ENCODE results near the gene SECISBP2L.
A peak's percentile ranks its signal among the peaks of the same experiment; 100 is the strongest.

Gene SECISBP2L

GRCh38 chr15:49064884-49065283, 18.6 kb upstream of the SECISBP2L start:
- no peak for DNase-seq (ENCODE audit: low read depth)
- no peak for TF ChIP-seq CTCF (conservative IDR thresholded peaks at IDR 0.05; ENCODE audit: low read depth, low read length)
- H3K4me3 ChIP-seq (ENCODE audit: low read depth, low read length), result no peak overlapping the region

- no peak for DNase-seq (ENCODE audit: low read depth)
- no peak for TF ChIP-seq CTCF (conservative IDR thresholded peaks at IDR 0.05; ENCODE audit: low read depth, low read length)
- no peak overlapping the region for H3K4me3 ChIP-seq (ENCODE audit: low read depth, low read length)
Measured at GRCh38 chr15:49064281-49064653, 18.0 kb upstream of the SECISBP2L start.

GRCh38 chr15:49063402-49064280, 17.4 kb upstream of the SECISBP2L start:
- TF ChIP-seq CTCF (conservative IDR thresholded peaks at IDR 0.05; ENCODE audit: low read depth, low read length), result no peak
- no peak for DNase-seq (ENCODE audit: low read depth)
- no peak overlapping the region for H3K4me3 ChIP-seq (ENCODE audit: low read depth, low read length)

- TF ChIP-seq CTCF (conservative IDR thresholded peaks at IDR 0.05; ENCODE audit: low read depth, low read length), result no peak
- no peak for DNase-seq (ENCODE audit: low read depth)
- no peak overlapping the region for H3K4me3 ChIP-seq (ENCODE audit: low read depth, low read length)
Measured at GRCh38 chr15:49062900-49063299, 16.7 kb upstream of the SECISBP2L start.

- H3K4me3 ChIP-seq (ENCODE audit: low read depth, low read length), result no peak overlapping the region
- TF ChIP-seq CTCF (conservative IDR thresholded peaks at IDR 0.05; ENCODE audit: low read depth, low read length), result no peak
- peak; percentile 69 for DNase-seq (ENCODE audit: low read depth)
Measured at GRCh38 chr15:49060710-49061495, 14.7 kb upstream of the SECISBP2L start.

- DNase-seq (ENCODE audit: low read depth), result no peak
- H3K4me3 ChIP-seq (ENCODE audit: low read depth, low read length), result no peak overlapping the region
- TF ChIP-seq CTCF (conservative IDR thresholded peaks at IDR 0.05; ENCODE audit: low read depth, low read length), result no peak
Measured at GRCh38 chr15:49059491-49059890, 13.2 kb upstream of the SECISBP2L start.
